Central memory CD4-positive, alpha-beta T cell (primary cell): ENCODE results near the gene CLDN34.
A peak's percentile ranks its signal among the peaks of the same experiment; 100 is the strongest.

ENCODE experiments used
- DNase-seq: peaks from one replicate; pipeline ENCODE4 v3.0.0; 2022

The CLDN34 gene

GRCh38 chrX:9983441-9983840 lies 16.3 kb downstream of the CLDN34 start:
- no peak for DNase-seq

- no peak for DNase-seq
Observed at GRCh38 chrX:9983846-9984245, 16.7 kb downstream of the CLDN34 start.

- no peak for DNase-seq
Observed at GRCh38 chrX:9988762-9989161, 21.6 kb downstream of the CLDN34 start.

- DNase-seq: no peak
Observed at GRCh38 chrX:9992061-9992460, 24.9 kb downstream of the CLDN34 start.

- DNase-seq: no peak
Observed at GRCh38 chrX:9992724-9993123, 25.6 kb downstream of the CLDN34 start.

GRCh38 chrX:9995855-9996339 lies 28.7 kb downstream of the CLDN34 start:
- DNase-seq: peak; percentile 68

GRCh38 chrX:9997041-9997440 lies 29.9 kb downstream of the CLDN34 start:
- DNase-seq: no peak

- DNase-seq: no peak
Observed at GRCh38 chrX:9997524-9997923, 30.4 kb downstream of the CLDN34 start.

GRCh38 chrX:10001496-10001895 lies 34.3 kb downstream of the CLDN34 start:
- DNase-seq: no peak

- DNase-seq: no peak
Observed at GRCh38 chrX:10004832-10005475, 37.8 kb downstream of the CLDN34 start.

GRCh38 chrX:10006086-10006485 lies 38.9 kb downstream of the CLDN34 start:
- no peak for DNase-seq

GRCh38 chrX:10006770-10007169 lies 39.6 kb downstream of the CLDN34 start:
- DNase-seq: no peak

- DNase-seq: no peak
Observed at GRCh38 chrX:10007621-10008020, 40.5 kb downstream of the CLDN34 start.

- DNase-seq: no peak
Observed at GRCh38 chrX:10008483-10009056, 41.4 kb downstream of the CLDN34 start.

GRCh38 chrX:10009741-10010140 lies 42.6 kb downstream of the CLDN34 start:
- DNase-seq: no peak

GRCh38 chrX:10010686-10011085 lies 43.5 kb downstream of the CLDN34 start:
- no peak for DNase-seq

- DNase-seq: no peak
Observed at GRCh38 chrX:10011261-10011931, 44.2 kb downstream of the CLDN34 start.

GRCh38 chrX:10011991-10012390 lies 44.8 kb downstream of the CLDN34 start:
- no peak for DNase-seq

- peak; percentile 72 for DNase-seq
Observed at GRCh38 chrX:10014462-10015354, 47.5 kb downstream of the CLDN34 start.

GRCh38 chrX:10015355-10015722 lies 48.2 kb downstream of the CLDN34 start:
- DNase-seq: no peak

GRCh38 chrX:10015723-10016518 lies 48.8 kb downstream of the CLDN34 start:
- DNase-seq: no peak

GRCh38 chrX:10016519-10017132 lies 49.5 kb downstream of the CLDN34 start:
- no peak for DNase-seq
